Stimulated activated CD4-positive, alpha-beta T cell treated with anti-CD3 and anti-CD28 coated beads, TNF-alpha, amount 100 ng/mL, for 24 hours (primary cell): ENCODE data around the gene HS6ST1.

ENCODE experiments used
- DNase-seq, 3 experiments: peaks; one replicate each; pipeline ENCODE4 v3.0.0-alpha.2; 2020; ENCODE audit warnings: low read depth in 3 of 3

HS6ST1 gene

DNA sequence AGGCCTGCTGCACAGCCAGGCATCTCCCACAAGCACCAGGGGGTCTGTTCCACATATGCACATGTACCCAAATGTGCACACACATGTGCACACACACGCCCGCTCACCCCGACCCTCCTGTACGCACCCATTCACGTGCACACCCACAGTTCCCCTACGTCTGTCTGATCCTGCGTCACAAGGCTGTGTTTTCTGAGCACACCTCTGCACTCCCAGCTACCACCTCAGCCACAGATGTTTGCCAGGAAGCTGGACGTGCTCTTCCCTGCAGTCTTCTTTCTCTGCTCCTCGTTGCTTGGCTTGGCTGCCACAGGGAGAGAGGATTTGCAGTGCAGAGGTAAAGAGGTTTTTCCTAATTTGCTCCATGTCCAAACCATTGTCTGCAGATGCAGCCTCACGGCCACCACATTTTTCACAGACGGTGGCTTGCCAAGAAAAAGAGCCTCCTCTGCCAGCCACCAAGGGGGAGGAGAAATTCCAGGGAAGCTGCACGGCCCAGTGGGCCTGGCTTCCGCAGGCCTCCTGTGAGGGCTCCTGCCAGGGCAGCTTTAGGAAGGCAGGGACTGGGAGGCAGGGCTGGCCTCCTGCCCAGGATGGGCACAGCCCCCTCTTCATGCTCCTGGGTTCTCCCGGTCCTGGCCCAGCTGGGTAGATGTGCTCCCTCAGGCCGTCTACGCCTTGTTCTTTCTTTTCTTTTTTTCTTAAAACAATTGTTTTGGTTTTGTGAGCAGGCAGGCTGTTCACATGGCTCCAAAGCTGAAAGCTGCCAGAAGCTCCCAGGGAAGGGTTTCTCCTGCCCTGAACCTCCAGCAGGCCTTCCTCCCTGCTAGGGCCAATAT, 29.3 kb upstream of the HS6ST1 start:
- no peak for DNase-seq

DNA sequence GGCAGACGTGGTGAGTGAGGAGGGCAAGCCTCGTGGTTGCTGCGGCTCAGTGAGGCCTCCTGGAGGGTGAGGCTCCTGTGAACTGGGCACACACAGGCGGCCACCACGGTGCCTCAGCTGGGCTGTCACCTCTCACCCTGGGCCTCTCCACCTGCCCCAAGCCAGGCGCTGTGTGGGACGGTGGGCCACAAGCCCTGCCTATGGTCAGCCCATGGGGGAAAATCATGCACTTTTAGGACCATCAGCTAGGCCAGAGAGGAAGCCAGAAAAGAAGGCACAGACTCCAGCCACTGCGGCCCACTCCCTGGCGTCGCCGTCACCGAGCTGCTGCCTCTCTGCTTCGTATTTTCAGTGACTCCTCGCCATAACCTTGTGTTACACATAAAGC, 28.5 kb upstream of the HS6ST1 start:
- DNase-seq = no peak

DNA sequence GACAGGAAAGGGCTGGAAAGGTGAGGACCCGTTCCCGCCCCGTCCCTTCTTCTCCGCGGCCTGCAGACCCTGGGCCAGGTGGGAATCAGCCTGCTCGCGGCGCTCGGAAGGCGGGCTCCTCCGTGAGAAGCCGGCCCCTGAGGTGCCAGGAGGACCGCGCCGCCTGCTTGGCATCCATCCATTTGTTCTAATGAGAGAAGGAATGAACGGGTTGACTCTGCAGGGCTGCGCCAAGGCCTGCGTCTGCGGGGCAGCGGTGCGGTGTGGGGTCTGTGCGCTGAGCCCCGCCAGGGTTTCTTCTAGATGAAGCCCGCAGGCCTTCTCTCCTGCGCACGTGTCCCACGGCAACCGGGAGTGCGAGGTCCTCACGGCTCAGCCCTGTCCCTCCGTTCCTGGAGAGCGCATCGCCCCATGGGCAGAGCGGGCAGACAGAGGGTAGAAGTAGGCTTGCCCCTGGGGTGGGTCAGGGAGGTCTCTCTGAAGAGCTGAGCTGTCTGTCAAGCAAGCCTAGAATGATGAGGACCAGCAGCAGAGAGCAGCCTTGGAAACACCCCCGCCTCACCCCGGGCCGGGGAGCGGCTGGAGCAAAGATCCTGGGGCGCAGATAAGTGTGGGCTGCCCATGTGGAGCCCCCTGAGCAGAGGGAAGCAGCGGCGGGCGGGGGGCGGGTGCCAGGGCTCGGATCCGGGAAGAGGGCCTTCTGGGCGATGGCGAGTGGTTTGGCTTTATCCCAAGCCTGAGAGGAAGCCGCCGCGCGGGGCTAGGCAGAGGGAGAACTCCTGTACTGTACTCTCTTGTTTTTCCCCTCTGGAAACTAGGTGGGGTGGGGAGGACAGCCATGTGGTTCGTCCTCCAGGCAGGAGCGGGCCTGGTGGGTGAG, 27.9 kb upstream of the HS6ST1 start:
- DNase-seq = no peak

DNA sequence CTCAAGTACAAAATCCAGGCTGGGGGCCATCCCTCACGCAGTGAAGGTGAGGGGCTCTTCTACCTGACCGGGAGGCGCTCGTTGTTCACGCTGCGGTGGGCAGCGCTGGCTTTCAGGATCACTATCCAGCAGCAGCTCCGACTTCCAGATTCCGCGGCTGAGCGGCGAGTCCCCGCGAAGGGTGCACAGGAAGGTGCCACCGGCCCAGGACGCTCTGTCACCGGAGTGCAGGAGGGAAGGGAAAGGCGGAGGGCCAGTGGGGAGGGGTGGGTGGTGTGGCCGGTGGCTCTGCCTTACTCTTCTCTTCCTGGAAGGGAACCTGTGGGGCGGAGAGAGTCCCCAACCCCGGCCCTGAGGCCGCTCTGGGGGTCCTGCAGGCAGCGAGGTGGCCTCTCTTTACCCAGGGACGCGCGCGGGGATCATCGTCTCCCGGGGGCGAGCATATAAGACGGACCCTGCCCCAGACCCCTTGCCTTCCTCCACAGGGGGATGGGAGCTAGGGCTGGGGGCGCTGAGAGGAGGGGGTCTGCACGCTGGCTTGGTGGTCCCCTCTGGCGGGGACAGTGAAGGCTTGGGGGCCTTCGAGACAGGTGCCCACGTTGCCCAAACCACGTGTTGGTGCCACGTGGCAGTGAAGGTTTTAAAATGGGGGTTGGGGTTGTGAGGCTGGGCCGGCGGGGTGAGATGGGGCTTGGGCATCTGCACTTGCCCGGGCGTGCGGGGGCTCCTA, 26.9 kb upstream of the HS6ST1 start:
- DNase-seq = no peak

DNA sequence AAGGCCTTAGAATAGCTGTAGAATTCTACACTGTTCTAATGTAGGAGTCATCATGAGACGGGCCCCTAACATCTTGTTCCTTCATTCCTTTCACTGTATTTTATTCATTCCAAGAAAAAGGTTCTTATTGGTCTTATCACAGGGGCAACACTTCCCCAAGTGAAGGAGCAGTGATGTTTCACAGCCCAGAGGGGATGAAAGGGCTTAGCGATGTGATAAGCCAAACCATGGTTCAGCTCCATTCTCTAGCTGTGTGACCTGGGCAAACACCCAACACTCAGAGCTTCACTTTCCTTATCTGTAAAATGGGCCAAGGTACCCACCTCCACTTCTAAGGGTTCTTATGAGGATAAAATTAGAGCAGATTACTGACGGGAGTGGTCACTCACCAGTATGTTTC, 25.4 kb upstream of the HS6ST1 start:
- DNase-seq = no peak

DNA sequence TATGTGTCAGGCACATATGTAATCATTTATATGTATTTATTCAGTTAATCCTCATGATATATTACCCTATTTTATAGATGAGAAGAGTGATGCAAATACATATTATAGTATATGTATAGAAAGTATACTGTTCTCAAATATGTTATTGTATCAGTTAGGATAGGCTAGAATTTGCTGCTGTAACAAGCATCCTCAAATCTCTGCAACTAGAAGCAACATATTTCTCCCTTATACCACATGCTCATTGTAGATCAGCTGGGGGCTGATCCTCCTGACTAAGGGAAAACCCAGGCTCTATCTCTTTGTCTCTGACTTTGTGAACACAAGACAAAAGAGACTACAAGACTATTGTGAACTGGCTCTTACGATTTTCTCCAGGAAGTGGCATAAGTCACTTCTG, 24.8 kb upstream of the HS6ST1 start:
- DNase-seq = no peak

DNA sequence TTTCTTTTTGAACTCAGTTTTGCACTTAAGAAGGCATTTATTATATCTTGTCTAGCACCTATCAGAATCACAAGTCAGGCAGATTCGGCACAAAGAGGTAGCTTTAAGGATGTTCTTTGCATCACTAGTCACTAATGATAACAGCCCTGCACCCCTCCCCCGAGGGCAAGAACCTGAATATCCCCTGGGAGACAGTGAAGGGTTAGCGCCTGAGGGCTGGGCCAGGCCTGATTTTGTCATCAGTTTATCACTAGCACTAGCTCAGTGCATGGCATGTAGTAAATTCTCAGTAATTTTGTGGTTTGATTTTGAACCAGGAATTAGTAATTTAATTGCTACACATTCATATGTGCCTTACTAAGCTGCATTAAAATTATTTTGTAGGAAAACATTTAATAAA, 23.9 kb upstream of the HS6ST1 start:
- no peak for DNase-seq

DNA sequence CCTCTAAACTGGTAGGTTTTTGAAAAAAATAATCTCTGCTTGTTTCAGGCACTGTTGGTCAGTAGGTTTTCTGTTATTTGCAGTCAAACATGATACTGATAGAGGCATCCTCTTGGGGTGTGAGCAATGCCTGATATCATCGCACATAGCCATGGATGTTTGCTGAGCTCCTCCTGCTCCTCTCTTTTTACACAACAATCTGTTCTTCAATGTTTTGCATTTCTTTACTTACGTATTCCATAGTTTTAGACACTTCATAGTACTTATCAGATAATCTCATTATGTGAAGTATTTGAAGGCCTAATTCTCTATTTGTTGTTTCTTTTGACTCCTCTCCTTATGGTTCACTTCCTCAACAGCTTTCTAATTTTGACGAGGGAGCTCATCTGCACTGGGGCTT, 23.0 kb upstream of the HS6ST1 start:
- DNase-seq = no peak

DNA sequence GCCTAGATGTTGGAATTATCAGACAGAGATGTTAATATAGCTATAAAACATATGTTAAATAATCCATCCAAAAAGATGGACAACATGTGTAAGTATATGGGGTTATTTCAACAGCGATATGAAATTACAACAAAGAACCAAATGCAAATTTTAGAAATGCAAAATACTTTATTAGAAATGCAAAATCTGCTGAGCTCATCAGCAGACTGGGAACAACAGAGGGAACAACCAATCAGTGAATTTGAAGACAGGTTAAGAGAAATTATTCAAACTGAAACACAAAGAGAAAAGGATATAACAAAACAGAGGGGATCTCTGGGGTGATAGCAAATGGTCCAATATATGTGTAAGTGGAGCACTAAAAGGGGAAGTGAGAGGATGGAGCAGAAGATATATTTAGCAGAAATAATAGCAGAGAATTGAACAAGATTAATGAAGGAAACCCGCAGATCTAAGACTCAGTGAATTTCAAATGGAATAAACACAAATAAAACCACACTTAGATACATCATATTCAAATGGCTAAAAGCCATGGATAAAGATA, 13.5 kb upstream of the HS6ST1 start:
- DNase-seq = no peak

DNA sequence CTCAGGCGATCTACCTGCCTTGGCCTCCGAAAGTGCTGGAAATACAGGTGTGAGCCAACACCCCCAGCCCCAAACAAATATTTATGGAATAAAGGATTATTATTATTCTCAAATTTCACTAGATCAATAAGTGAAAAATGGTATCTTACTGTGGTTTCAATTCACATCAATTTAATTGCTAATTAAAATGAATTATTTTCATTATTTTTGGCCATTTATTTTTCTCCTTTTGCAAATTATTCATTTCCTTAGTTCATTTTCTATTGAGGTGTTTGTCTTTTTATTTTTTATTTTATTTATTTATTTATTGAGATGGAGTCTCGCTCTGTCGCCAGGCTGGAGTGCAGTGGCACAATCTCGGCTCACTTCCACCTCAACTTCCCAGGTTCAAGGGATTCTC, 11.9 kb upstream of the HS6ST1 start:
- no peak for DNase-seq

DNA sequence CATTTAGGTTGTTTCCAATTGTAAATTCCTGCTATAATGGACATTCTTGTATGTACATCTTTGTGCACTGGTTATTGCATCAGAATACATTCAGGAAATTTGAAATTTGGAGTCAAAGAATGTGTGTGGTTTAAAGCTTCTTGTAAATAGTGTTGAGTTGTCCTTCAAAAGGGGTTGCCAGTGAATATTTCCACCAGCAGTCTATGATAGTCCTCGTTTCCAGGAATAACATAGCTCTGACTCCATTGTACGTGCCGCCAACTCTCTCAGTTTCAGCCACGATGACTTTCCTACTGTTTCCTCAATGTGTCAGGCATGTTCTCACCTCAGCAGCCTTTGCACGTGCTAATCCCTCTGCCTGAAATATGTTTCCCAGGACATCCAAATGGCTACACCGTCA, 10.9 kb upstream of the HS6ST1 start:
- no peak for DNase-seq

DNA sequence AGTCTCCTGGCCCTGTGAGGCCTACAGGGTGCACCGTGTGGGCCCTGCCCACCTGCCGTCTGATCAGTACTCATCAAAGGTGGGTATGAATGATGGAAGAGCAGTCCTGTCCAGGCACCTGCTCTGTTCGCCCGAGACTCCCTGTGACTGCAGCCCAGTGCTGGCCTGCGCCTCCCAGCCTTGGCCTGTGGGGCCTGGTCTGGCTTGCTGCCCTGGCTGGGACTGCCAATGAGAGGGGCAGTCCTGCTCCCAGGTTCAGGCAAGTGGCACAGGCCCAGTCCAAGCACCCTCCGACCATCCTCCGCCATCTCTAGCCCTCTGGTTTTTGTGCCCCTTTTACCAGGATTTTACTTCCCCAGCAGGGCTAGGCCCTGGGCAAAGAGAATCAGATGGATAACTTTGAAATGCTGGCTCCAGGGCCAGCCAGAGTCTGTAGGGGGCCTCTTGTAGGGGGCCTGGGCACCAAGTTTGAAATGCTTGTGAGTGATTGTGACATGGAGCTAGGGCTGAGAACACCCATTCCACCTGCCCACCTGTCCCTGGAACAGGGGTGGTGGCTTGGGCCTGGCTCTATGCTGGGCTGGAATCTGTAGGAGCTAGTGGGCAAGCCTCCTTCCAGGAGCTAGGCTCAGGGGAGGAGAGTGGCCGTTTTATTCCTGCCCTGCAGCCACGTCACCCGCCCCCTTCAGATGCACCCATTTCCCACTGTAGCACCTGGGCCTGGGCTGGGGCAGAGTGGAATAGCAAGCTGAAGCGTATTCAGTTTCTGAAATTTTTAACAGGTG, 8.7 kb upstream of the HS6ST1 start:
- no peak for DNase-seq

DNA sequence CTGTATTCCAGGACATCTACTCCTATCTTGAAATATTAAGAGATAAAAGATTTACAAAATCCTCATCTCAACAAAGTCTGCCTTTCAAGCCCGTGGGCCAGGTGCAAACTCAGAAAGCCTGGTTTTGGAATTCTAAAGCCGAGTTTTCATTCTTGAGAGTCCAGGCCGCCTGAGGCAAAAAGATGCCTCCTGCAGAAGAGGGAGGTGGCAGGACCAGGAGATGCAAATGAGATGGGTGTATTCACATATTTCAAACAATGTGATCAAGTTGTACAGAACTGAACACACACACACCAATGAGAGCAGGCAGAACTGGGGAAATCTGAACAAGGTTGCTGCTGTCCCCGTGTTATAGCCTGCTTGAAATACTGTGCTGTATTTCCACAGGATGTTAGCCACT, 7.7 kb upstream of the HS6ST1 start:
- DNase-seq = no peak

DNA sequence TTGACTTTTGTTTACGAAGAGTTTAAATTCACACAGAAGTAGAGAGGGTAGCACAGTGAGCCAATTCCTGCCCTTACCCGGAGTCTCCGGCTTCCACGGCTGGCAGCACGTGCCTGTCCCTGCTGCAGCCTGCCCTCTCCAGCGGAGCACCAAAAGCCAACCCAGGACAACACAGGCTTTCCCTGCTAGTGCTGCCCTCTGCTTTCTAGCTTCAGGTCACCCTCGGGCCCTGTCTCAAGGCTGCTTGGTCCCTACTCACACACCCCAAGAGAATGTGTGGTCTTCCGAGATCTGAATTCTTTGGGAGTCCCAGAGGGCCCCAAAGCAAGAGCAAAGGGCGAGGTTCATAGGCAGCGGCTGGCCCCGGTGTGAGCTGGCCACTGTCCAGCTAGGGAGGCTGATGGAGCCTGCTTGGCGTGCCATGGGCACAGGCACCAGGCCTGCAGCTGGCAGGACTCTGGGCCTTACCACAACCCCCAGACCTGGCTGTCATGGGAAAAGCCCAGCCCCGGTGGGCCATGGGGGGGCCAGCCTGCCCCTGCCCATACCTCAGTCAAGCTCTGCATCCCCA, 7.0 kb upstream of the HS6ST1 start:
- no peak for DNase-seq

DNA sequence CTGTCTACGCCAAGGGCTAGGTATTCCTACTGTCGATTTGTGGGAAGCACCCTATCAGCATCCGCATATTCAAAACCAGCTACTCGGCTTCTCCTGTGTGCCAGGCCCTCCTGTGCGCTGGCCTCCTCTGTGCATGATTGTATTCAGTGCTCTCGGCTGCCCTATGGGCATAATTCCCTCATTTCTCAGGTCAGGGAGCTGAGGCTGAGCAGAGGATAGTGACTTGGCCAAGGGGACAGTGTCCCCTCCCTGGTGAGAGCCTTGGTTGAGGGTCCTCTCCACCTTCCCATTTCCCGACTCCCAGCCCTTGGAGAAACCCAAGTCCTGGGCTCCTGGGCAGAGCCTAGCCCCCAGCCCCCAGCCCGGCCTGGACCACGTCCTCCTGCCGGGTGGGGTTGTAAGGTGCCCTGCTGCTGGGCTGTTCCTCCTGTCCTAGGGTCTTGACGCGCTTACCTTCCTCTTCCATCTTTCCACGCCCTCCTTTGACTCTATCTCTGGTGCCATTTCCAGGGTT, 6.3 kb upstream of the HS6ST1 start:
- DNase-seq = no peak

DNA sequence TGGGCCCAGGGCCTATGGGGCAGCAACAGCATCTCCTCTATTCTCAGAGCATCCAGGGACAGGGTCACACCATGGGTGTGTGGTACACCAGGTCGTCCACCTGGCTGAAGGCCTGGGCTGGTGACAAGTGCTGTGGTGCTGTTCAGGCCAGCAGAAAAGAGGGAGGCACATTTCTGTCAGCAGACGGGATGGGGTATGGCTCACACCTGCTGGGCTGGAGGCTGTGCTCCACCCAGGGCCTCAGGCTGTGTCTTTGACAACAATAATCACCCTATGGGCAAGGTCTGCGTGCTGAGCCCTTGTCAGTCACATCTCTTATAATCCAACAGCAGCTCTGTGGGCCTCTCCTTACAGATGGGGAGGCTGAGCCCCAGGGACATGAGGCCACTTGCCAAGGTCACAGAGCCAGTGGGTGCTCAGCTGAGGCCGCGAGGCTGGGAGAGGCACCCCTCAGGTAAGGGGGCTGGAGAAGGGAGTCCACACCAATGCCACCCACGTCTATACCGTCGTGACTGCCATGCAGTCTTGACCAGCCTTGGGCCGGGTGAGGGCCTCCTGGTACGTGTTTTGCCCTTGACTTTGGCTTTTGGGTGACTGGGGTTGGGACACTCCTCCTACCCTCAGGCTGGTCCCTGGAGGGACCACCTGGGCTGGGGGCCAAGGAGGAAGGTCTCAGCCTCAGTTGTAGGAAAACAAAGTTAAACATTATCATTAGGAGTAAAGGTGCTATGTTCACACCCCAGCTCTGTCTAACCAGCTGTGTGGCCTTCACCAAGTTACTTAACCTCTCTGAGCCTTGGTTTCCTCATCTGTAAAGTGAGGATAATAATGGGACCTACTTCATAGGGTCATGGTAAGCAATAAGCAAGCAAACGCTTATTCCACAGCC, 5.6 kb upstream of the HS6ST1 start:
- DNase-seq = no peak

DNA sequence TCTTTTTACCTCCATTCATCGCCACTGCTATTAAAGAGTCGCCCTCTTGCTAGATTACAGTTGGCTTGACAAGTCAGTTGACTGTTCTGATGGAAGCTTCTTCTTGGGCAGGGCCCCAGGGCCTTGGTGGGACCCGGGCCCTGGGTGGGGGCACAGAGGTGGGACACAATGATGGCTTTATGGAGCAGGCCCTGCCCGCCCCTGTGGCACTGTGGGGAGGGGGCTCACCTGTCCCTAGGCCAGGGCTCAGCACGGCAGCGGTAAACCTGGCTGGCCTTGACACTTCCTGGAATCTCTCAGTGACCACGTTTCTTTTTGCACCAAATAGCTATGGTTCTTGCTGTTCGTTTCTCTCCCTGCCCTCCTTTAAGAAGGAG, 4.9 kb upstream of the HS6ST1 start:
- DNase-seq = no peak

DNA sequence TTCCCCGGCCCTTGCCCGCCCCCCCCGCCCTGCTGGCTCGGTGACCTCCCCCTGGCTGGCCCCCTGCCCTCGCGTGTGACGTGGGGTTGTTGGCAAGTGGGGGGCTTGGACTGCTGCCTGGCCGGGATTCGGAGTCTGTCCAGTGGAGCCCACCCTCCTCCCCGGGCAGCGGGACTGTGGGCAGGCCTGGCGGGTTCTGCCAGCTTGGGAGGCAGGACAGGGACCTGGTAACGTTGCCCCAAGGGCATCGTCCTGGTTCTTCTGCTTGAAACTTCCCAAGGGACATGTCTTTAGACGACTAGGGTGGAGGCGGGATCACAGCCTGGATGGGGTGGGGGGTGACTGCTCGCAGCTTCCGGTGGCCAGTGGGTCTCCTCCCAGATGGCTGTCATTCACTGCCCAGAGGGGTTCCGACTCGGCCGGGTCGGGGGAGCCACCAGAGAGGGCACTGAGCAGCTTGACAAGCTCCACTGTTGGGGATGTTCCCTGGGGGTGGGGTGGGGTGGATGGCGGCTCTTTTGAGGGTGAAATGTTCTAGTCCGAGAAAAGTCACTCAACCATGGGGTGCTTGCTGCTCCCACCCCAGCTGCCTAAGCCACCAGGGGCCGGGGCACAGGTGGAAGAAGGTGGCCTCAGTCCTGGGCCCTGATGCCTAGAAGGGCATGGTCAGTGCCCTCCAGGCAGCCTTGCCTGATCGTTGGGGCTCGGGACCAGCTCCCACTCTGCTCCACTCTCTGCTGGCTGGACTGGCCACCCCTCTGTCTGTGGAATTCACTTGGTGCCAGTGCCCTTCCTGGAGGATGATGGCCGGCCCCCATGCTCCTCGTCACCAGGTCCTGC, 4.3 kb upstream of the HS6ST1 start:
- DNase-seq = no peak
